K562 (cell line): ENCODE data around the gene PDE6H. TPM values are rescaled to one million over a fixed set of nuclear protein-coding genes. Genes with fewer than 3 reads are reported as not detected.

Experiments
- AFF1 ChIP-seq, 2 experiments: fragments of 450-650 bp; IDR thresholded peaks; 2 replicates each; pipeline ENCODE4 v1.6.1; 2018; ENCODE audit warnings: mild to moderate bottlenecking in 2 of 2, low read depth in 1 of 2; ENCODE audit not compliant: partially characterized antibody in 2 of 2
- GTF2A2 ChIP-seq: IDR thresholded peaks from 2 replicates; pipeline ENCODE4 v1.6.1; 2016; ENCODE audit warnings: mild to moderate bottlenecking, missing genetic modification characterization, missing compliant biosample characterization
- HCFC1 ChIP-seq: IDR thresholded peaks from 2 replicates; pipeline ENCODE4 v1.6.1; 2012; ENCODE audit warnings: low read depth, low read length, improper control_type of control experiment
- HLTF ChIP-seq: fragments of 450-650 bp; IDR thresholded peaks from 2 replicates; pipeline ENCODE4 v1.6.1; 2016
- KAT7 ChIP-seq: sonication (generic); formaldehyde crosslinking; IDR thresholded peaks from 2 replicates; pipeline ENCODE4 v1.8.0; 2022; ENCODE audit warnings: missing genetic modification reagents, mild to moderate bottlenecking, borderline replicate concordance
- MTA3 ChIP-seq: fragments of 450-650 bp; formaldehyde crosslinking; IDR thresholded peaks from 2 replicates; pipeline ENCODE4 v1.6.1; 2017; ENCODE audit warnings: mild to moderate bottlenecking, borderline replicate concordance
- RBM34 ChIP-seq: fragments of 200-400 bp; formaldehyde crosslinking; IDR thresholded peaks from 2 replicates; pipeline ENCODE4 v1.6.1; 2018; ENCODE audit warnings: low read length, borderline replicate concordance; ENCODE audit not compliant: insufficient read depth
- RFX5 ChIP-seq: IDR thresholded peaks from 2 replicates; pipeline ENCODE4 v1.6.1; 2011; ENCODE audit warnings: low read depth, mild to moderate bottlenecking, improper control_type of control experiment, low read length
- TAF1 ChIP-seq: IDR thresholded peaks from 2 replicates; pipeline ENCODE4 v1.6.1; 2011; ENCODE audit warnings: mild to moderate bottlenecking, low read length, moderate library complexity; ENCODE audit not compliant: insufficient read depth, control insufficient read depth, severe bottlenecking; ENCODE audit errors: extremely low read depth
- ZBTB17 ChIP-seq: fragments of 450-650 bp; formaldehyde crosslinking; IDR thresholded peaks from 2 replicates; pipeline ENCODE4 v1.4.0; 2020; ENCODE audit warnings: mild to moderate bottlenecking
- ZBTB7A ChIP-seq: IDR thresholded peaks from 2 replicates; pipeline ENCODE4 v1.6.1; 2011; ENCODE audit warnings: low read depth, mild to moderate bottlenecking, low read length, moderate library complexity, borderline replicate concordance; ENCODE audit not compliant: control insufficient read depth
- ZNF224 ChIP-seq: sonication (generic); formaldehyde crosslinking; IDR thresholded peaks from 2 replicates; pipeline ENCODE4 v1.8.0; 2022; ENCODE audit warnings: mild to moderate bottlenecking, missing genetic modification reagents
- polyA plus RNA-seq, 8 experiments: library from polyadenylated mRNA; depleted of rRNA in 4 of 8; stranded (reverse) in 5 of 8; unstranded in 3 of 8; fragments of >200 nt; fragmentation: Nextera tagmentation in 2 of 8; fragmentation: Illumina TruSeq in 1 of 8; extraction: Ambion mirVana in 2 of 8; extraction: Trizol in 1 of 8; gene quantifications; 2 replicates each; pipeline versions ENCODE4 v1.2.1 to v1.2.3, GENCODE V29; 2011 to 2014; ENCODE audit warnings: inconsistent platforms in 1 of 8, missing spikeins in 1 of 8
- total RNA-seq, 7 experiments: library from RNA; depleted of rRNA in 6 of 7; stranded (reverse); fragments of >200 nt in 6 of 7; fragmentation: Illumina TruSeq in 2 of 7; extraction: Trizol in 2 of 7; gene quantifications; 2 replicates each; pipeline versions ENCODE4 v1.2.1 to v1.2.3, GENCODE V29; 2011 to 2021; ENCODE audit warnings: low replicate concordance in 1 of 7
- TF ChIP-seq, protein P1 (sequence below), 2 experiments: fragments of 450-650 bp; formaldehyde crosslinking in 1 of 2; IDR thresholded peaks; 2 replicates each; pipeline versions ENCODE4 v1.4.0 to v1.6.1; 2014 to 2020; ENCODE audit warnings: mild to moderate bottlenecking in 2 of 2, borderline replicate concordance in 1 of 2, low read depth in 1 of 2

Gene PDE6H
- total and polyA plus RNA-seq, 9 of the 15 experiments (the other 6 are each of a cell fraction or from before 2014, with no cell fraction given), result 0.15 TPM; not detected in 8

DNA sequence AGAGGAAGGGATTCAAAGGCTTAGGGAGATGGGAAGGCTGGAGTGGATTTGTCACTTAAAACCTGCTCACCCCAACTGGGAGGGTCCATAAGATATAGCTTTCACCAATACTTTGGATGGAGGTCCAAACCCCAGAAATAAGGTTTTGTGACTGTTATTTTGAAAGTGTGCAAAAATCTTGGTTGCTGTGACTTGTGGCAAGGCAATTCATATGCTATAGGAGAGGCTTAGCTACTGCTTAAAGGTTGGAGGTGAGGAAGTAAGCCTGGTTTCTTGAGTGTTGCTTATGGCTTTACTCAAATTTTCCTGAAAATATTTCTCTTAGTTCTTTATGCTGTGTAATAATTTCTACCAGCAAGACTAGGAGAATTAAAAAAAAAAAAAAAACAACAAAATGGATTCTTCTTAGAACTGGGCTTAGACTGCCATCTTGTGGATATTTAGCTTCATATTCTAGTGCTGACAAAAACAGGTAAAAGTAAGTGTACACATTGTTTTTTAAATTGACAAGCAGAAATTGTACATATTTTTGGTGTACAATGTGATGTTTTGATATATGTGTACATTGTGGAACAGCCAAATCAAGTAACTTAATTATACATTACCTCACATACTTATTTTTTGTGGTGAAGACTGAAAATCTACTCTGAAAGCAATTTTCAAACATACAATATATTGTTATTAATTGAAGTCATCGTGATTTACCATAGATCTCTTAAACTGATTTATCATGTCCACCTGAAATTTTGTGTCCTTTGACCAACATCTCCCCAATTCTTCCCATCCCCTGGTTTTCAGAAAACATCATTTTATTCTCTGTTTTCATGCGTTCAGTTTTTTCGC lies 23.0 kb downstream of the PDE6H start (continued):
- TF ChIP-seq HCFC1, result no peak
- TF ChIP-seq AFF1 (IDR thresholded peaks at IDR 0.05; ENCODE audit: low read depth in 1 of 2, partially characterized antibody in 2 of 2), result no peak
- TF ChIP-seq TAF1, result no peak
- TF ChIP-seq HLTF, result no peak
- no peak for TF ChIP-seq ZBTB17 (CRISPR knock-in tag)
- TF ChIP-seq GTF2A2 (tag), result no peak
- TF ChIP-seq ZBTB7A, result no peak
- TF ChIP-seq MTA3, result no peak
- TF ChIP-seq, protein P1, sequence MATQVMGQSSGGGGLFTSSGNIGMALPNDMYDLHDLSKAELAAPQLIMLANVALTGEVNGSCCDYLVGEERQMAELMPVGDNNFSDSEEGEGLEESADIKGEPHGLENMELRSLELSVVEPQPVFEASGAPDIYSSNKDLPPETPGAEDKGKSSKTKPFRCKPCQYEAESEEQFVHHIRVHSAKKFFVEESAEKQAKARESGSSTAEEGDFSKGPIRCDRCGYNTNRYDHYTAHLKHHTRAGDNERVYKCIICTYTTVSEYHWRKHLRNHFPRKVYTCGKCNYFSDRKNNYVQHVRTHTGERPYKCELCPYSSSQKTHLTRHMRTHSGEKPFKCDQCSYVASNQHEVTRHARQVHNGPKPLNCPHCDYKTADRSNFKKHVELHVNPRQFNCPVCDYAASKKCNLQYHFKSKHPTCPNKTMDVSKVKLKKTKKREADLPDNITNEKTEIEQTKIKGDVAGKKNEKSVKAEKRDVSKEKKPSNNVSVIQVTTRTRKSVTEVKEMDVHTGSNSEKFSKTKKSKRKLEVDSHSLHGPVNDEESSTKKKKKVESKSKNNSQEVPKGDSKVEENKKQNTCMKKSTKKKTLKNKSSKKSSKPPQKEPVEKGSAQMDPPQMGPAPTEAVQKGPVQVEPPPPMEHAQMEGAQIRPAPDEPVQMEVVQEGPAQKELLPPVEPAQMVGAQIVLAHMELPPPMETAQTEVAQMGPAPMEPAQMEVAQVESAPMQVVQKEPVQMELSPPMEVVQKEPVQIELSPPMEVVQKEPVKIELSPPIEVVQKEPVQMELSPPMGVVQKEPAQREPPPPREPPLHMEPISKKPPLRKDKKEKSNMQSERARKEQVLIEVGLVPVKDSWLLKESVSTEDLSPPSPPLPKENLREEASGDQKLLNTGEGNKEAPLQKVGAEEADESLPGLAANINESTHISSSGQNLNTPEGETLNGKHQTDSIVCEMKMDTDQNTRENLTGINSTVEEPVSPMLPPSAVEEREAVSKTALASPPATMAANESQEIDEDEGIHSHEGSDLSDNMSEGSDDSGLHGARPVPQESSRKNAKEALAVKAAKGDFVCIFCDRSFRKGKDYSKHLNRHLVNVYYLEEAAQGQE (IDR thresholded peaks at IDR 0.05; ENCODE audit: borderline replicate concordance), result peak; percentile 65
- TF ChIP-seq, protein P1 (CRISPR knock-in tag; IDR thresholded peaks at IDR 0.05; ENCODE audit: low read depth), result no peak
- no peak for TF ChIP-seq KAT7
- TF ChIP-seq RBM34, result no peak
- no peak for TF ChIP-seq RFX5
- no peak for TF ChIP-seq ZNF224 (CRISPR knock-in tag)
